ENCODE measurements around the gene RHOBTB3. TPM values are rescaled to one million over a fixed set of nuclear protein-coding genes. Genes with fewer than 3 reads are reported as not detected.
A peak's percentile ranks its signal among the peaks of the same experiment; 100 is the strongest.
"Not testable (repeated sequence)": the region's sequence is repeated elsewhere in the genome, so short reads cannot be mapped to it uniquely, and the experiment has no call there.

Gene RHOBTB3
- total and polyA plus RNA-seq, 7 donors, result 12.3 to 151 (median 75.6) TPM

- DNase-seq, result no peak
- 63 to 82% methylated on average over 6 of the region's 6 CpGs for WGBS, 2 donors
- Histone ChIP-seq H3K4me3 (no peak overlapping the region), H3K36me3 (peaks cover 0 to 25% (median 8%) of the 10 kb centered on the region in 4 donors), H3K27ac (peak overlapping the region; percentile 44 to 76 (median 52)), H3K27me3 (no peaks in the 10 kb centered on the region), H3K4me1 (peaks cover 0 to 49% (median 47%) of the 10 kb centered on the region in 4 donors), H3K9me3 (no peaks in the 10 kb centered on the region)
- TF ChIP-seq CTCF (IDR thresholded peaks at IDR 0.05) (no peak), EP300 (IDR thresholded peaks at IDR 0.05) (no peak), POLR2AphosphoS5 (IDR thresholded peaks at IDR 0.05) (no peak), POLR2A (IDR thresholded peaks at IDR 0.05) (no peak)
- intact Hi-C loops (cut with DNase I), result no loop called here
These were observed 80.9 kb downstream of the RHOBTB3 start for GRCh38 chr5:95812074-95812471.

- peaks cover 0 to 56% (median 52%) of the 10 kb centered on the region in 4 donors for H3K4me1 ChIP-seq
- H3K27me3 ChIP-seq; H3K4me3 ChIP-seq; intact Hi-C loops (cut with DNase I); H3K9me3 ChIP-seq; DNase-seq: not testable (repeated sequence)
- peaks cover 0 to 29% (median 8%) of the 10 kb centered on the region in 4 donors for H3K36me3 ChIP-seq
- WGBS, 2 donors, result 27 to 78% methylated on average over 8 of the region's 8 CpGs
- peak overlapping the region in 1 of 4 donors; percentile 55 for H3K27ac ChIP-seq
These were observed 81.9 kb downstream of the RHOBTB3 start for GRCh38 chr5:95813035-95813434.

- WGBS, 2 donors, result 78 to 82% methylated on average over 4 of the region's 4 CpGs
- Histone ChIP-seq H3K27me3 (no peaks in the 10 kb centered on the region), H3K4me1 (peaks cover 0 to 50% (median 40%) of the 10 kb centered on the region in 4 donors), H3K27ac (no peak overlapping the region), H3K4me3 (no peak overlapping the region), H3K9me3 (no peaks in the 10 kb centered on the region), H3K36me3 (peaks cover 0 to 29% (median 8%) of the 10 kb centered on the region in 4 donors)
- intact Hi-C loops (cut with DNase I), result no loop called here
- TF ChIP-seq EP300 (IDR thresholded peaks at IDR 0.05), result no peak
- no peak for TF ChIP-seq CTCF (IDR thresholded peaks at IDR 0.05)
- DNase-seq, result no peak
These were observed 84.1 kb downstream of the RHOBTB3 start for GRCh38 chr5:95815155-95815729.

- WGBS, 2 donors, result 73 to 89% methylated on average over 8 of the region's 8 CpGs
- H3K4me1 ChIP-seq, result peaks cover 0 to 50% (median 37%) of the 10 kb centered on the region in 4 donors
These were observed 85.2 kb downstream of the RHOBTB3 start for GRCh38 chr5:95816341-95816740.

GRCh38 chr5:95816776-95817175 is 85.6 kb downstream of the RHOBTB3 start:
- Histone ChIP-seq H3K36me3 (peaks cover 0 to 29% (median 8%) of the 10 kb centered on the region in 4 donors), H3K4me1 (peaks cover 0 to 50% (median 38%) of the 10 kb centered on the region in 4 donors)

More at GRCh38 chr5:95816341-95816740, 85.2 kb downstream of the RHOBTB3 start:
- Histone ChIP-seq H3K9me3 (no peaks in the 10 kb centered on the region), H3K36me3 (peaks cover 0 to 29% (median 8%) of the 10 kb centered on the region in 4 donors), H3K27me3 (no peaks in the 10 kb centered on the region), H3K4me3 (no peak overlapping the region), H3K27ac (no peak overlapping the region)
- no peak for DNase-seq
- no peak for TF ChIP-seq POLR2A (IDR thresholded peaks at IDR 0.05)
- no peak for TF ChIP-seq POLR2AphosphoS5 (IDR thresholded peaks at IDR 0.05)
- intact Hi-C loops (cut with DNase I), result no loop called here

More at GRCh38 chr5:95816776-95817175, 85.6 kb downstream of the RHOBTB3 start:
- 23 to 54% methylated on average over 4 of the region's 4 CpGs for WGBS, 2 donors
- no peak overlapping the region for H3K27ac ChIP-seq
- no peak overlapping the region for H3K4me3 ChIP-seq
- TF ChIP-seq POLR2A (IDR thresholded peaks at IDR 0.05), result no peak
- no peak for TF ChIP-seq EP300 (IDR thresholded peaks at IDR 0.05)
- no peak for TF ChIP-seq POLR2AphosphoS5 (IDR thresholded peaks at IDR 0.05)
- TF ChIP-seq CTCF (IDR thresholded peaks at IDR 0.05), result no peak
- H3K9me3 ChIP-seq, result no peaks in the 10 kb centered on the region
- H3K27me3 ChIP-seq, result no peaks in the 10 kb centered on the region
- DNase-seq, result no peak
- intact Hi-C loops (cut with DNase I), result no loop called here
